Measurements from ENCODE around the gene LIPA. TPM values are rescaled to one million over a fixed set of nuclear protein-coding genes. Genes with fewer than 3 reads are reported as not detected.

The LIPA gene
- total RNA-seq, 1 donor from 2014 or later = 17.0 TPM

DNA sequence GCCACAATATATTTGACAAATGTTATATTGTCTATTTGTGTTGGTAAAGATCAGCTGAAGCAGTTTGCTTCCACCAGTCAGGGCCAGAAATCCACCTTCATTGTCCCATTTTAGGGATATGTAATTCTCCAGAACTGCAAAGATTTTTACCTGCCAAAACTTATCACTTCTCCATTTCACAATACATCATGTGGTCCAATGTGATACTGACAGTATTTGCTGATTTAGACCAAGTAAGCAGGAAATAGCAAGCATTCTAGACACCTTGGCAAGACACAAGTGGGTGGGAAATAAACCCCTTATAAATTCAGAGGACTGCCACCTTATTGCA is 18.5 kb upstream of the LIPA start:
- Mint-ChIP-seq H3K9me3 (ENCODE audit: low read depth) (peaks cover 3% of the 10 kb centered on the region), H3K27ac (no peak overlapping the region), H3K4me3 (ENCODE audit: low read depth) (no peak overlapping the region), H3K36me3 (ENCODE audit: insufficient read depth) (no peaks in the 10 kb centered on the region), H3K4me1 (ENCODE audit: low read depth) (peaks cover 7% of the 10 kb centered on the region), H3K27me3 (peaks cover 3% of the 10 kb centered on the region)
- DNase-seq (ENCODE audit: low spot score, unreplicated experiment) = no peak
- TF ChIP-seq, protein P1, sequence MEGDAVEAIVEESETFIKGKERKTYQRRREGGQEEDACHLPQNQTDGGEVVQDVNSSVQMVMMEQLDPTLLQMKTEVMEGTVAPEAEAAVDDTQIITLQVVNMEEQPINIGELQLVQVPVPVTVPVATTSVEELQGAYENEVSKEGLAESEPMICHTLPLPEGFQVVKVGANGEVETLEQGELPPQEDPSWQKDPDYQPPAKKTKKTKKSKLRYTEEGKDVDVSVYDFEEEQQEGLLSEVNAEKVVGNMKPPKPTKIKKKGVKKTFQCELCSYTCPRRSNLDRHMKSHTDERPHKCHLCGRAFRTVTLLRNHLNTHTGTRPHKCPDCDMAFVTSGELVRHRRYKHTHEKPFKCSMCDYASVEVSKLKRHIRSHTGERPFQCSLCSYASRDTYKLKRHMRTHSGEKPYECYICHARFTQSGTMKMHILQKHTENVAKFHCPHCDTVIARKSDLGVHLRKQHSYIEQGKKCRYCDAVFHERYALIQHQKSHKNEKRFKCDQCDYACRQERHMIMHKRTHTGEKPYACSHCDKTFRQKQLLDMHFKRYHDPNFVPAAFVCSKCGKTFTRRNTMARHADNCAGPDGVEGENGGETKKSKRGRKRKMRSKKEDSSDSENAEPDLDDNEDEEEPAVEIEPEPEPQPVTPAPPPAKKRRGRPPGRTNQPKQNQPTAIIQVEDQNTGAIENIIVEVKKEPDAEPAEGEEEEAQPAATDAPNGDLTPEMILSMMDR (IDR thresholded peaks at IDR 0.05; ENCODE audit: unreplicated experiment) = no peak

DNA sequence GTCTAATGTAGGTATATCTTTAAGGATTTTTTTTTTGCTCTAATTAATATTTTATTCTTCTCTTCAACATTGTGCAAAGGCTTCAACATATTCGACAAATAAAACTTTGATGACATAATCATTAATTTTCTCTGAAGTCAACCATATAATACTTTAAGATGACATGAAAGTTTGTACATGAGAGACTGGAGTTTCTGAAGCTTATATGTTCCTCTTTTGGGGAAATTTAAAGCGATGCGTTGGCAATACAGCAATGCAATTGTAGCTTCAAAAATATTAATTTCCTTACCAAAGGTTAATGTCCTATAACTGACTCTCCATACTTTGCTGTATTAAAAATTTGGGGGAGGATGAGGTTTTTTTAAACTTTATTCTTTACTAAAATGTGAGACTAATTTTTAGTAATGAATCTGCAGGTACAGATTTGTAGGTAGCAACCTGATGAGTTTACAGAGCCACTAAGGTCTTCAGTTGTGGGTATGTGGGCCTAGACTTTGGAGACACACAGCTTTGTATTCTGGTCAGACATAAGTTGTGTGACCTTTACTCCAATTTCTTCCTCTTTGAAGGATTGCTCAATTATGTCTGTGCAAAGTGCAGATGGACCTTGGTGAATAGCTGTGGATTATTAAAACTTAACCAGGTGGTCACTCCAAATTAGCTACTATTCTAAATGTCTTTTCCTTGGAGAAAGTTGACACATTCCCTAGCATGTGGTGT is 18.0 kb upstream of the LIPA start:
- H3K36me3 Mint-ChIP-seq (ENCODE audit: insufficient read depth) = no peaks in the 10 kb centered on the region
- peaks cover 7% of the 10 kb centered on the region for H3K4me1 Mint-ChIP-seq (ENCODE audit: low read depth)
- H3K27me3 Mint-ChIP-seq = peaks cover 3% of the 10 kb centered on the region
- no peak overlapping the region for H3K27ac Mint-ChIP-seq
- TF ChIP-seq, protein P1 (IDR thresholded peaks at IDR 0.05; ENCODE audit: unreplicated experiment) = no peak
- peaks cover 3% of the 10 kb centered on the region for H3K9me3 Mint-ChIP-seq (ENCODE audit: low read depth)
- DNase-seq (ENCODE audit: low spot score, unreplicated experiment) = no peak
- no peak overlapping the region for H3K4me3 Mint-ChIP-seq (ENCODE audit: low read depth)

DNA sequence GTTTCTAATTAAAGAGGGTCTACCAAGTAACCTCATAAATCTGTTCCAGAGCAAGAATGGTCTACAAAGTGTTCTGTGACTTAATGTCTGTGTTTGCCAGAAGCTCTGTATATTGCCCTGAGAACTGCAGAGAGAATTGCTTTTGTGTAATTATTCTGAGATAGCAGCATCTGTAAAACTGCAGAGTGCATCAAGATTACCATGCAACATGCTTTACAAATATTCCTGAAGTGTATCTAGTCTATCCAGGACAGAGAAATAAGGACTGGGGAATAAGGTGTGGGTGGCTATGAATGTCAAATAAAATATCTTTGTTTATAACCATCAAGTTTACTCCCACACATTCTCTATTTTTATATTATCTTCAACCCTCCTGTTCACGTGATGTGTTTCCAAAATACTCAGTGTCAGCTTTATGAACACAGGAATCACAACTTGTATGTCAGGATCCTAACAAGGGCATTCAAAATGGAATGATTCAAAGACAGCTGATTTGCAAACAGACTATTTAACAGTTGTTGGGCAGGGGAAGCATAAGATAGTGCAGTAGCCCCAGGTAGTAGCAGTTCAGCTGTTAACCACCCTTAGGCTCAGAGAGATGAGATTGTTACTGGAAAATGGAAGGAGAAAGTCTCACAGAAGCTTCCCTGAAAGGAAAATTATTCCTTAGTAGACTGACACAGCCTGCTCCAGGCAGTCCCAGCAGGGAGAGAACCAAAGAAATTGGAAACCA is 15.3 kb upstream of the LIPA start:
- H3K4me1 Mint-ChIP-seq (ENCODE audit: low read depth) = peaks cover 7% of the 10 kb centered on the region
- no peak overlapping the region for H3K27ac Mint-ChIP-seq
- H3K36me3 Mint-ChIP-seq (ENCODE audit: insufficient read depth) = no peaks in the 10 kb centered on the region
- H3K4me3 Mint-ChIP-seq (ENCODE audit: low read depth) = no peak overlapping the region
- DNase-seq (ENCODE audit: low spot score, unreplicated experiment) = no peak
- H3K9me3 Mint-ChIP-seq (ENCODE audit: low read depth) = peaks cover 3% of the 10 kb centered on the region
- TF ChIP-seq, protein P1 (IDR thresholded peaks at IDR 0.05; ENCODE audit: unreplicated experiment) = no peak
- no peaks in the 10 kb centered on the region for H3K27me3 Mint-ChIP-seq

DNA sequence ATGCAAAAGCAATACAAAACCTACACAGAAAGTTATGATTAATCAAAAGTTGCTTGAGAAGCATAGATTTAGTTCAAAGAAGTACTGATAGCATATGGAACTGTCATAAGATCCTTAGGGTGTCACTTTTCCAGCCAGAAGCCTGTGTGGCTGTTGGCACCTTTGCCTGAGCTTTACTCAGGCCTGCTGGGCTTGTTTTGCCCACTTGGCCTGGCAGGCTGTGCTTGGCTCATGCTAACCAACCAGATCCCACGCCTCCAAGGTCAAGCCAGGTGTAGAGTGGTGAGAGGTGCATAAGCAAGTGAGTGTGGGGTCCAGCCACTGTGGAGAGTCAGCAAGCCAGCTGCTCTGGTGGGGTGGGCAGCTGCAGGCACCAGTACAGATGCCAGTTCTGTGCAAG is 12.0 kb upstream of the LIPA start:
- no peak overlapping the region for H3K27ac Mint-ChIP-seq
- DNase-seq (ENCODE audit: low spot score, unreplicated experiment) = no peak
- no peaks in the 10 kb centered on the region for H3K27me3 Mint-ChIP-seq
- peaks cover 4% of the 10 kb centered on the region for H3K4me1 Mint-ChIP-seq (ENCODE audit: low read depth)
- no peaks in the 10 kb centered on the region for H3K36me3 Mint-ChIP-seq (ENCODE audit: insufficient read depth)
- TF ChIP-seq, protein P1 (IDR thresholded peaks at IDR 0.05; ENCODE audit: unreplicated experiment) = no peak
- no peaks in the 10 kb centered on the region for H3K9me3 Mint-ChIP-seq (ENCODE audit: low read depth)
- no peak overlapping the region for H3K4me3 Mint-ChIP-seq (ENCODE audit: low read depth)

DNA sequence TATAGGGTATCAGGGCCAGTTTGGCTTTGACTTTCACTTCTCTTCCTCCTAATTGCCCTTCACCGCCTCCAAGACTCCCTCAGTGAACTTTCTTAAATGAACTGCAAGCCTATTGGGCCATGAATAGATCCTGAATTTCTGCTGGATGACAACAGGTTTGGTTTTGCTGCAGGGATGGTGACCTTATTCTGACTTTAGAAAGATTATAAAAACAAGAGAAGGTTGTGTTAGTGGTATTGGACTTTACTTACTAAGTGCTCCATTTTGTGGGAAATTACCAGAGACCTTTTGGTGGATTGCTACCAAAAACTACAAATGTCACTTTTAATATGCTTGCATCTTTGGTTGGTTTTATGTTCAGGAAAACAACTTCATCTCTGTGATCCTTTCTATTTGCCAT is 11.5 kb upstream of the LIPA start:
- H3K36me3 Mint-ChIP-seq (ENCODE audit: insufficient read depth) = no peaks in the 10 kb centered on the region
- H3K4me3 Mint-ChIP-seq (ENCODE audit: low read depth) = no peak overlapping the region
- no peaks in the 10 kb centered on the region for H3K9me3 Mint-ChIP-seq (ENCODE audit: low read depth)
- TF ChIP-seq, protein P1 (IDR thresholded peaks at IDR 0.05; ENCODE audit: unreplicated experiment) = no peak
- H3K27ac Mint-ChIP-seq = no peak overlapping the region
- peaks cover 4% of the 10 kb centered on the region for H3K4me1 Mint-ChIP-seq (ENCODE audit: low read depth)
- no peak for DNase-seq (ENCODE audit: low spot score, unreplicated experiment)
- no peaks in the 10 kb centered on the region for H3K27me3 Mint-ChIP-seq
